ENCODE data around the gene UTP3.
"Not testable (repeated sequence)": the region's sequence is repeated elsewhere in the genome, so short reads cannot be mapped to it uniquely, and the experiment has no call there.

UTP3 gene

GRCh38 chr4:70687821-70688794 lies at the start of gene UTP3:
UTP3 (plus strand) TSS chr4:70688532; CDS start chr4:70688678, 146 bp downstream.
- peak; percentile 98 for DNase-seq

- DNase-seq = no peak
Observed at GRCh38 chr4:70640192-70640591, 48.1 kb upstream of the UTP3 start.

- not testable (repeated sequence) for DNase-seq
Observed at GRCh38 chr4:70650741-70651140, 37.6 kb upstream of the UTP3 start.

GRCh38 chr4:70651864-70652506 lies 36.3 kb upstream of the UTP3 start:
- peak; percentile 41 for DNase-seq

GRCh38 chr4:70654605-70655011 lies 33.7 kb upstream of the UTP3 start:
- DNase-seq = no peak

GRCh38 chr4:70657326-70657725 lies 31.0 kb upstream of the UTP3 start:
- DNase-seq = no peak

- no peak for DNase-seq
Observed at GRCh38 chr4:70658418-70658817, 29.9 kb upstream of the UTP3 start.

GRCh38 chr4:70660106-70660505 lies 28.2 kb upstream of the UTP3 start:
- no peak for DNase-seq

- not testable (repeated sequence) for DNase-seq
Observed at GRCh38 chr4:70661309-70661922, 26.9 kb upstream of the UTP3 start.

GRCh38 chr4:70666369-70666768 lies 22.0 kb upstream of the UTP3 start, which contains the start of gene JCHAIN:
JCHAIN (minus strand) TSS chr4:70666508; CDS start chr4:70666490, 18 bp downstream.
- no peak for DNase-seq

GRCh38 chr4:70667740-70668535 lies 20.4 kb upstream of the UTP3 start:
- no peak for DNase-seq

GRCh38 chr4:70670332-70671014 lies 17.9 kb upstream of the UTP3 start:
- no peak for DNase-seq

GRCh38 chr4:70671091-70671490 lies 17.2 kb upstream of the UTP3 start:
- DNase-seq = no peak

- no peak for DNase-seq
Observed at GRCh38 chr4:70674191-70674590, 14.1 kb upstream of the UTP3 start.

GRCh38 chr4:70674731-70675130 lies 13.6 kb upstream of the UTP3 start:
- DNase-seq = no peak

GRCh38 chr4:70676554-70677090 lies 11.7 kb upstream of the UTP3 start:
- DNase-seq = no peak

- DNase-seq = peak; percentile 1
Observed at GRCh38 chr4:70678383-70678999, 9.8 kb upstream of the UTP3 start.

GRCh38 chr4:70680934-70681333 lies 7.4 kb upstream of the UTP3 start:
- DNase-seq = peak; percentile 8

GRCh38 chr4:70681704-70682103 lies 6.6 kb upstream of the UTP3 start:
- no peak for DNase-seq

GRCh38 chr4:70682142-70682541 lies 6.2 kb upstream of the UTP3 start:
- not testable (repeated sequence) for DNase-seq

GRCh38 chr4:70687392-70687791 lies 940 bp upstream of the UTP3 start:
- DNase-seq = no peak

All from NCI-H146 (cell line).